HG03135 (cell line): Measurements from ENCODE around the gene MRGPRG.
"Not testable (repeated sequence)": the region's sequence is repeated elsewhere in the genome, so short reads cannot be mapped to it uniquely, and the experiment has no call there.

Experiments used
- ATAC-seq: cut with Tn5 transposase; IDR thresholded peaks from one replicate; pipeline ENCODE4 v1.9.1; 2021; ENCODE audit warnings: mild to moderate bottlenecking, moderate library complexity; ENCODE audit not compliant: unreplicated experiment

Gene MRGPRG

GRCh38 chr11:3218483-3219280, at the start of gene MRGPRG:
TSS of gene MRGPRG (minus strand) at chr11:3218813. CDS start at chr11:3218813, 0 bp downstream.
- no peak for ATAC-seq

GRCh38 chr11:3262548-3262947, 43.9 kb upstream of the MRGPRG start:
- not testable (repeated sequence) for ATAC-seq

- ATAC-seq: not testable (repeated sequence)
Measured at GRCh38 chr11:3261831-3262230, 43.2 kb upstream of the MRGPRG start.

GRCh38 chr11:3257509-3257908, 38.9 kb upstream of the MRGPRG start:
- ATAC-seq: not testable (repeated sequence)

- ATAC-seq: not testable (repeated sequence)
Measured at GRCh38 chr11:3255241-3255640, 36.6 kb upstream of the MRGPRG start.

- ATAC-seq: not testable (repeated sequence)
Measured at GRCh38 chr11:3254773-3255172, 36.2 kb upstream of the MRGPRG start.

- ATAC-seq: no peak
Measured at GRCh38 chr11:3245071-3245470, 26.5 kb upstream of the MRGPRG start.

- ATAC-seq: no peak
Measured at GRCh38 chr11:3243880-3244279, 25.3 kb upstream of the MRGPRG start.

GRCh38 chr11:3237119-3237518, 18.5 kb upstream of the MRGPRG start:
- no peak for ATAC-seq

- ATAC-seq: no peak
Measured at GRCh38 chr11:3234846-3235245, 16.2 kb upstream of the MRGPRG start.

GRCh38 chr11:3232956-3233355, 14.3 kb upstream of the MRGPRG start:
- ATAC-seq: no peak

- no peak for ATAC-seq
Measured at GRCh38 chr11:3231851-3232744, 13.5 kb upstream of the MRGPRG start, which contains the start of gene MRGPRE. TSS of gene MRGPRE (minus strand) at chr11:3232417. CDS start at chr11:3228799, 3,618 bp downstream.

GRCh38 chr11:3231550-3231850, 12.9 kb upstream of the MRGPRG start:
- ATAC-seq: no peak

- no peak for ATAC-seq
Measured at GRCh38 chr11:3230636-3231549, 12.3 kb upstream of the MRGPRG start.

- no peak for ATAC-seq
Measured at GRCh38 chr11:3229673-3230630, 11.3 kb upstream of the MRGPRG start.

GRCh38 chr11:3228445-3228829, 9.8 kb upstream of the MRGPRG start:
- no peak for ATAC-seq

GRCh38 chr11:3227568-3228444, 9.2 kb upstream of the MRGPRG start:
- no peak for ATAC-seq

- no peak for ATAC-seq
Measured at GRCh38 chr11:3226846-3227567, 8.4 kb upstream of the MRGPRG start.
